HG03139 (cell line): ENCODE results near the gene UNC5B.
"Not testable (repeated sequence)": the region's sequence is repeated elsewhere in the genome, so short reads cannot be mapped to it uniquely, and the experiment has no call there.

Source experiments
- ATAC-seq: cut with Tn5 transposase; IDR thresholded peaks from one replicate; pipeline ENCODE4 v1.9.1; 2021; ENCODE audit not compliant: unreplicated experiment

UNC5B gene

DNA sequence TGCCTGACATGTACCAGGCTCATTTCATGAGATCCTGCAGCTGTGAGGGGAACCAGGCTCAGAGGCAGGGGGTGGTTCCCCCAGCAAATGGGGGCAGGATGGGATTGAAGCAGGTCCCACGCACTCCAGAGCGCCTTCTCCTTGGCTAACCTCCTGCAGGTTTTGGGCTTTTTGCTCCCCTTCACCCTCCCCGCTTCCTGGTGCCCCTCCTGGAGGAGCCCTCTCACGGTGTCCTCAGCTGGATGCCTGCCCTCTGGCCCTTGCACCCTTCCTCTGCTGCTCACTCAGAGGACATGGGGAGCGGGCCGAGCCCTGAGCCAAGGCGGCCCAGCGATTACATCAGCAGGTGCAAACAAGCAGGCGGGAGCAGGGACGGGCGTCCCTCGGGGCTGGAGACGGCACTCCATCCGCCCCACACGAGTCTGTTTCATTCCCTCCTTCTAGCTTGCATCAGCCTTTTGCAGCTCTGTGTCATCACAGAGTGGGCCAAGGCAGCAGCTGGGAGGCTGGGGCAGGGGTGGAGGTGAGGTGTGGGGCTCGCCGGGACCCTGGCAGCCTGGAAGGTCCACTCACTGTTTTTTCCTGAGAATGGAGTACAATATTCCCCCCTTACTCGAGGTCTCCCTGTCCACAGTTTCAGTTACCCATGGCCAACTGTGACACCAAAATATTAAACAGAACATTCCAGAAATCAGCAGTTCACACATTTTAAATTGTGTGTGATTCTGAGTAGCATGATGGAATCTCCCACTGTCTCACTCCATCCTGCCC, 54.0 kb downstream of the UNC5B start:
- ATAC-seq: no peak

DNA sequence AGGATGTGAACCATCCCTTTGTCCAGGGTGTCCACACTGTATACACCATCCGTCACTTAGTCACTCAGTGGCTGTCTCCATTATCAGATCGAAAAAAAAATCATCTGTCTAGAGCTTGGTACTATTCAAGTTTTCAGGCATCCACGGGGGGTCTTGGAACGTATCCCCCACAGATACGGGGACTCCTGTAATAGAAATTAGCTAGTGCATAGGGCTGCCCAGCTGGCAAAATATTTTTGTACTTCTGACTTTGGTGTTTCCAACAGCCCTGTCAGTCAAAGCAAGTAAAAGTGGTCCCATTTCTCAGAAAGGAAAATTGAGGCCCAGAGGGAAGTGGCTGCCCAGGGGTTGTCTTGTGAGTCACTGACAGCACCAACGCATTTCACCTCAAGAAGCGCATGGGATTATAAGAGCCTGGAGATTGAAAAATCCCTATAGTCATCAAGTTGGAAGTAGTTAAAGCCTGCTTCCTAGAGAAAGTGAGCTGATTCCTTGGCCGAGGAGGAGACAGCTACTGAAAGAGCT, 54.6 kb downstream of the UNC5B start:
- no peak for ATAC-seq

DNA sequence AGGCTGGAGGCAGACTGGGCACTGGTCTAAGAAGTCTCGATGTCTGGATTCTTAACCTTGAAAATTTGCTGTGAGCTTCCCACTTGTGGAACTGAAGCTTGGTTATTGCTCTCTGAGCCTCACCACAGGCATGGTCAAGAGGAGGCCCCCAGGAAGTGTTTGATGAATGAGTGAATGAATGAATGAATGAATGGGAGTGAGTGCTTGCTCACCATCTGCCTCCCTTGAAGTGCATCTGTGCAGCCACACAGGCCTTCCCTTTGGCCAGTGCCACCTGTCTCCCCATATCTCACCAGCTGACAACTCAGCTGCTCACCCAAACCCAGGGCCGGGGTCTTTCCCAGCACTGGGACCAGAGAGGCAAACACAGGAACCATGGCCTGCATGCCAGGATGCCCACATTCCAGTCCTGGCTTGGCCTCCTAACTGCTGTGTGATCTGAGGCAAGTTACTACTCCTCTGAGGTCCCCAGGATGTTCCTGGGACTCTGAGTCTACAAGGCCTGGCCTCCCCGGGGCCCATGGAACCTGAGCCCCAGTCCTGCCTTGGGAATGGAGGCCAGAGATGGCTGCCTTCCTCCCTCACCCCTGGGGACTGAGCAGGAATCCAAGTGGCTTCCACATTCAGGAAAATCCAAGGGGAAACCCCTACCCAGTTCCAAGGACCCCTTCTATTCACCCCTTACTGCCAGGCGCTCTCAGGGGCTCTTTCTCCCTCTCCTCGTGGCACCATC, 55.3 kb downstream of the UNC5B start:
- no peak for ATAC-seq

DNA sequence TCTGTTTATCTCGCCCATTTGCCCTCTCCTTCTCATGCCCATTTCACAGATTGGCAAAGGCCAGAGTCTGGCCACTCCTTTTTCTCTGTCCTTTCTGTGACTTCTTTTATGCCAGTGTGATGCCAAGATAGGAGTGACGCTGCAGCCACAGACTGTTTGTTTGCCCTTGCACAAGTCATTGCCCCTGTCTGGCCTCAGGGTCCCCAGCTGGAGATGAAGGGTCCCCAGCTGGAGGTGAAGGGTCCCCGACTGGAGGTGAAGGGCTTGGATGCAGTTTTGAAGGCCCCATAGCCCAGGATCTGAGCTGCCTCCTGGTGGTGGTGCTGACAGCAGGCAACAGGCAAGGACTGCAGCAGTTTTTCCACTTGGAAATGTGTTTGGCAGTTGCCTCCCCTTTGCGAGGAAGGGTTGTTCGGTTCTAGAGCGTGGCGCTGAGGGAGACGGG, 55.9 kb downstream of the UNC5B start:
- ATAC-seq: no peak

DNA sequence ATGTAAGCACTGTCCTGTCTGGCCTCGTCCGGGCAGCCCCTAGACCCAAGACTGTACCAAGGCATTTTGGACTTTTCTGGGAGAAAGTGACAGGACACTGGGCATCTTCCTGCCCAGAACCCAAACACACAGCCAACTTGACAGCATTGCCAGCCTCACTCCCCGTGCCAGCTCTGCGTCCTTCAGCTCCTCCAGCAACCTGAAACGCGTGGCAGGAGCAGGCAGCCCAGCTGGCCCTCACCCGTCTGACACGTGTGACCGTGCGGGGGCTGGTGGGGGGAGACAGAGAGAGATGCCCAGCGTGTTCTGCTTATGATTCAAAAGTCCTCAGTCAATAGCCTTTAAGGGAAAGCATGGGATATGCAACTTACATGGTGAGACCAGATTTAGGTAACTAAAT, 56.4 kb downstream of the UNC5B start:
- ATAC-seq: no peak

DNA sequence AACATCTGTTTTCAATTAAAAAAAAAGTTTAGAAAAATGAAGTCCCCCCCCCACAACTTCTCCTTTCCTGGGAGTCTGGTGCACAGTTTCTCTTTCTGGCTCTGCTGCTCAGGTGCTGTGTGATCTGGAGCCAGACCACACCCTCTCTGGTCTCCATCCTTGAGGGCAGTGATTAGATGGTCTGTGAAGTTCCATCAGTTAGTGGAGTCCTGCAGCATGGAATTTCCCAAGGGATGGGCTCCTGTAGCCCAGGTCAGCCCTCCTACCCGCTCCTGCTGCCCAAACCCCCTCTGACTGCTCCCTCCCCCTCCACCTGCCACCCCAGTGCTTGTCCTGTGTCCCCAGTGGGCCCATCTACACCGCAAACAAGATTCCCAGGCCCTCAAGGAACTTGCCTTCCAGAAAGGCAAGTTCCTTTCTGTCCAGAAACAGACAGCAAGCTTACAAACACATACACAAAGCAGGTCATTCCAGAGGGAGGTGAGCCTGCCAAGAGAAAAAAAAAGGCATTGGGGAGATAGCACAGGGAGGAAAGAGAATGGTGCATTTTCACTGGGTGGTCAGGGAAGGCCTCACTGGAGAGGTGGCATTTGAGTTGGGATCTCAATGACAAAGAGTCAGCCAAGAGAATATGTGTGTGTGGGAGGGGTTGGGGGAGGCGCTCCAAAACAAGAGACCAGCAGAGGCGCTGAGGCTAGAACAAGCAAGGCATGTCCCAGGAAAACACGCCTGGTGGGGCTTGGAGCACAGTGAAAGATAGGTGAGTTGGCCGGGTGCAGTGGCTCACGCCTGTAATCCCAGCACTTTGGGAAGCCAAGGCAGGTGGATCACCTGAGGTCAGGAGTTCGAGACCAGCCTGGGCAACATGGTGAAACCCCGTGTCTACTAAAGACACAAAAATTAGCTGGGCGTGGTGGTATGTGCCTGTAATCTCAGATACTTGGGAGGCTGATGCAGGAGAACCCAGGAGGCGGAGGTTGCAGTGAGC, 57.2 kb downstream of the UNC5B start:
- ATAC-seq: no peak

DNA sequence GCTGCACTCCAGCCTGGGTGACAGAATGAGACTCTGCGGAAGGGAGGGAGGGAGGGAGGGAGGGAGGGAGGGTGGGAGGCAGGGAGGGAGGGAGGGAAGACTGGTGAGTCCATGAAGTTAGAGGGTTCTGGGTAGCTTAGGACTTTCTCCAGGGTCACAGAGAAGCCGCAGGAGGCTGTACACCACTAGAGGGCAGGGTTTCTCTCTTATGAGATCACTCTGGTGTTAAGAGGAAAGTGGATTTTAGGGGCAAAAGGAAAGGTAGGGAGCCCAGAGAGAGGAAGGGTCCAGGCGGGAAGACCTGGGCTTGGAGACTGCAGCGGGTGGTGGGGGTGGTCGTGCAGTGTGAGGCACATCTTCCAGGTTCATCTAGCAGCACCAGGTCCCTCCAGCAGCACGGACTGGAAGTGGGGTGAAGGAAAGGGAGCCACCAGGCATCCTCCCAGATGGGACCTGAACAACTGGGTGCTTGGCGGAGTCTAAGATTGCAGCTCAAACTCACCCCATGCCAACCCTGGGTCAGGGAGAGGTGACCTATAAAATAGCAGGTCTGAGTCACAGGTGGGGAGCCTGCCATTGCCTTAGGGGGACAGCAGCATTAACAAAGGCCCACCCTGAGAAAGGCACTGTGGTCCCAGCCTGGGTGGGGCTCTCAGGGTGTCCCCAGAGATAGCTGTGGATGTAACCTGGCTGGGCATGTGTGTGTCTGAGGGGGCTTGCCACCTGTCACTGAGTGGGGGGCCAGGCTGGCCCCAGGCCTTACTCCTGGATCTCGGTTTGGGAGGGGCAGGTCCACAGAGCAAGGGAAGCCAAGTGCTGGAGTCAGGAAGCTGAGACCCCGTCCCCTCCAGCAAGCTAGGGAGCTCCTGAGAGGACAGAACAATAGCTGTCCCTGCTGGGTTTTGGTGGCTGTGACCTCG, 58.2 kb downstream of the UNC5B start:
- ATAC-seq: no peak

DNA sequence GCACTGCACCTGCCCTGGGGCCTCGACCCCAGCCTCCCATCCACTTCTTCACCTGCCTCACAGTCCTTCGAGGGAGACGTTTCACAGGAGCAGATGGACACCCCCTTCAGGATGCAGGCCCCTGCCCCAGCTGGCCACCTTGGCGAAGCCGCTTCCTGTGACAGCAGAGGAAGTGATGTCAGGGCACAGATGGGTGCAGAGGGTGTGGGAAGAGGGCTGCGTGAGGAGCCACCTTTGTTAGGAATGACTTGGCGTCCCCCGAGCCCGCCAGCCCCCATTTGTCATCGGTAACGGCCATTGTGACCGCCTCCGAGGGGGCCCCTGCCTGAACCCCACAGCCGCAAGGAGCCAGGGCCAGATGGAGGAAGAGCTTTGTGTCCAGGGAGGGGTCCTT, 59.3 kb downstream of the UNC5B start:
- no peak for ATAC-seq

DNA sequence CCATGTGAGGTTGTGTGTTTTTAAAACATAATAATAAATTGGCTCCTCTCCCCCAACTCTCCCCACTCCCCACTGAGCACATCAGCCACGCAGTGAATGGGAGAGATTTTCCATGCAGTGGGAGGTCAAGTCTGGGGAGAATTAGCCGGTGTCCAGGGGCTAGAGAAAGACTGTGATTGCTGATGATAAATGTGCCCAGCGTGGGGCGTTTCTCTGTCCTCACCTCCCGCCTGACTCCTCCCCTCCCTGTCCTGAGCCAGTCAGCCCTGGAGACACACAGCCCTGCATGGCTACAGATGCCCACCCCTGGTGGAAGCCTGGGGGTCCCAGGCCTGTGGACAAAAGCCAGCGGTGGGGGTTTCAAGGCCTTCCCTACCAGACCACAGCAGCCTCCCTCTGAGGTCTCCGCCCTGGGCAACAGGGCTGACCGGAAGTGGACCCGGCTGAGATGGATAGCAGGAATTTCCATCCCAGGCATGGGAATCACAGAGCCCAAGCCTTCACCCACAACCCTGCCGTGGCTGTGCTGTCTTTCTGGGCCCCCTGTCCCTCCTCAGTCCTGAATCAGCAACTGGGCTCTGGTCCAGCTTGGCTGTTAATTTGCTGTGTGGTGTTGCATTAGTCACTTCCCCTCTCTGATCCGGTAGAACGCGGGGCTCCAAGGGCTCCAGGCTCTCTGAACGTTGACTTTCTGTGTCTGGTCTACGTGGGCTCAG, 59.8 kb downstream of the UNC5B start:
- ATAC-seq: no peak

DNA sequence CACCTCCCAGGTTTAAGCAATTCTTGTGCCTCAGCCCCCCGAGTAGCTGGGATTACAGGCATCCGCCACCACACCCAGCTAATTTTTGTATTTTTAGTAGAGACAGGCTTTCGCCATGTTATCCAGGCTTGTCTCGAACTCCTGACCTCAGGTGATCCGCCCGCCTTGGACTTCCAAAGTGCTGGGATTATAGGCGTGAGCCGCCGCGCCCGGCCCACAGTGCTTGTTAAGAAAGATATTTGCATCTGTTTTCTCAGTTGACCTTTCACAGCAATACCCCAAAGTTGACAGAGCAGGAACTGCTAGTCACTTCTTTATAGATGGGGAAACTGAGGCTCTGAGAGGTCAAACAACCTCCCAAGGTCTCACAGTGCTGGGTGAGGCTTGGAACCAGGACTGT, 60.6 kb downstream of the UNC5B start:
- not testable (repeated sequence) for ATAC-seq

DNA sequence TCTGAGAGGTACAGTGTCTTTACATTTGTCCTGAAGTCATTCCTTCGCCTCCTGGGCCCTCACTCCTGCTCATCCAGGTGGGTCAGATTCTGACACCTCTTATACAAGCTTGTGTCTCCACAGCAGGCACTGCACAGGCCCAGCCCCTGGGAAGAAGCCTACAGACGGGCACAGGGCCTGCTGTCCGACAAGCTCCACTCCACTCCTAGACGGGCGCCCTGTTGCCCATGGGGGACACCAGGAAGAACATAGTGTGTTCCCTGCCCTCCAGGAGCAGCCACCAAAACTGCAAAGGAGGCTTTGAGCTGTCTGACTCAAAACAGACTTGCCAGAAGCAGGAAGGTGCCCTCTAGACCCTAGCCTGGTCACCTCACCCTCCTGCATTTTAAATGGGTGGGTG, 61.1 kb downstream of the UNC5B start:
- ATAC-seq: no peak

DNA sequence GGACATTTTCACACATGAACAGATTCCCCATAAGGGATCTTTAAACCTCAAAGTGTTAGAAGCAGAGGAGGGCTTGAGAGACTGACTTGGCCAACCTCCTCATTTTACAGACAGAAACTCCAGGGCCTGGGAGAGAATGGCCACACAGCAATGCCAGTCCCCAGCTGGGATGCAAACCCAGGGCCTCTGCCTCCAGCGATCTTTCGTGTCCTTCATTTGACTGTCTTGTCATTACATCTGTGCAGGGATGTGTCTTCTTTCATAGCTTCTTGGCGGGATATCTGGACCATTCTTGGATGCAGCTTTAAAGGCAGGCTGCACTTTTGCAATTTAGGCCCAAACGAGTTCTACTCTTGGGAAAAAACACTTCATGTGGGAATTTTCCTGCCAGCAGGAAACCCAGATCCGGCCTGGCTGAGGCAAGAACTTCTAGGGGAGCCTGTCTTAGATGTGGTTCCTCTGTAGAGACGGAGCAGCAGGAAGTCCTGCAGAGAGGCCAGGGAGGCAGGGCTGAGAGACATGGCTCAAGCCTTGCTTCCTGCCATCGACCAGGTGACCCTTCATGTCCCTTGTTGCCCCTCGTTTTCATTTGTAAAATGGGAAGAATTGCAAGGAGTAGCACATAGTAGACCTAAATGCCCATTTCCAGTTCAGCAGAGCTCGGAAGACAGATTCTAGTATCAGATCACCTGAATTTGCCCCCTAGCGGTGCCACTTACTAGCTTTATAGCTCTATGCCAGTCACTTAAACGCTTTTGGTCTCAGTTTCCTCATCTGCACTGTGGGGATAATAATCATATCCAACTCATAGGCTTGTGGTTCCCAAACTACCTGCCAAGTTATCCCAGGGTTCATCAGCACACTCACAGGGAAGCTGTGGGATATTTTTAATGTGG, 62.8 kb downstream of the UNC5B start:
- no peak for ATAC-seq

DNA sequence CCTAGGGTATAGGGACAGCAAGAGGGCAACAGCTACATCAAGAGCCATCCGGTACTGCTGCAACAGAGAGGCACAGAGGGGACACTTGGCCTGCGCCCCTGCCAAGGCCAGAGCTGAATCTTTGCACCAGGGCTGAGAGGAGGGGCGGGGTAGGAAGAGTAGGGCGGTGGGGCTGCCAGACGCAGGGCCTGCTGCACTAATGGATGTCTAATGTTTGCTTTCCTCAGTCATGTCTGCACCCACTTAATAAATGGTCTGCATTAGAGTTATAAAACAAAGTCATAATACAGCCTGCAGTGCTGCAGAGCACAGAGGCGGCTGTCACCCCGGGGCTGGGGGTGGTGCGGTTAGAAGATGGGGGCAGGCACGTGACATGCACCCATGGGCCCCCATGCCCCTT, 64.5 kb downstream of the UNC5B start:
- ATAC-seq: no peak

DNA sequence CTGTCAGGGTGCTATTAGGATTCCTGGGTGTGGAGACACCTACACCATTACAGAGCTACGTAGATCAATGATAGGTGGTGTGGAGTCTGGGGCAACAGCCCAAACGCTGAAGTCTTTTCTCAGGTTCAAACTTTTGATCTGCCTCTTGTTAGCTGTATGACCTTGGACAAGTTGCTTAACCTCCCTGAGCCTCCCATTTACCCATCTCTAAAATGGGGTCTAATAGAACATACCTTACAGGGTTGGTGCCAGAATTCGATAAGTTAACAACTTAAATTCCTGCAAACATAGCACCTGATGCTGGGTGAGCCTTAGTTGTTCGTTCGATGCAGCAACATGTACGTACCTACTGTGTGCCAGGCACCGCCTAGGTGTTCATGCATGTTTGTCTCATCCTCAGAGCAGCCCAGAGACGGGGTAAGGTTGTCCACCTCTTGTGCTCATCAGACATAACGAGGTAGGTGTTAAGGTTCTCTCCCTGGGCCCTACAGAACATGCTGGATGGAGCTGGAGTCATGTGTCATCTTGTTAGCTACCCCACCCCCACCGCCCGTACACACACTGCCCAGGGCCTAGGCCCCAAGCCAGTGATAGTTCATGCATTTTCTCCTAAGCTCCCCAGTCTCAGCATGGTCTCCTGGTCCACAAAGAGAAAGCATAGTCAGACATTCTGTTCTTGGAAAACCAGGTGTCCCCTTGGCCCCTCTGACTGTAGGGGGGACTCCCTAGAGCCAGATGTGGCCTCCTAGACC, 65.7 kb downstream of the UNC5B start:
- ATAC-seq: no peak

DNA sequence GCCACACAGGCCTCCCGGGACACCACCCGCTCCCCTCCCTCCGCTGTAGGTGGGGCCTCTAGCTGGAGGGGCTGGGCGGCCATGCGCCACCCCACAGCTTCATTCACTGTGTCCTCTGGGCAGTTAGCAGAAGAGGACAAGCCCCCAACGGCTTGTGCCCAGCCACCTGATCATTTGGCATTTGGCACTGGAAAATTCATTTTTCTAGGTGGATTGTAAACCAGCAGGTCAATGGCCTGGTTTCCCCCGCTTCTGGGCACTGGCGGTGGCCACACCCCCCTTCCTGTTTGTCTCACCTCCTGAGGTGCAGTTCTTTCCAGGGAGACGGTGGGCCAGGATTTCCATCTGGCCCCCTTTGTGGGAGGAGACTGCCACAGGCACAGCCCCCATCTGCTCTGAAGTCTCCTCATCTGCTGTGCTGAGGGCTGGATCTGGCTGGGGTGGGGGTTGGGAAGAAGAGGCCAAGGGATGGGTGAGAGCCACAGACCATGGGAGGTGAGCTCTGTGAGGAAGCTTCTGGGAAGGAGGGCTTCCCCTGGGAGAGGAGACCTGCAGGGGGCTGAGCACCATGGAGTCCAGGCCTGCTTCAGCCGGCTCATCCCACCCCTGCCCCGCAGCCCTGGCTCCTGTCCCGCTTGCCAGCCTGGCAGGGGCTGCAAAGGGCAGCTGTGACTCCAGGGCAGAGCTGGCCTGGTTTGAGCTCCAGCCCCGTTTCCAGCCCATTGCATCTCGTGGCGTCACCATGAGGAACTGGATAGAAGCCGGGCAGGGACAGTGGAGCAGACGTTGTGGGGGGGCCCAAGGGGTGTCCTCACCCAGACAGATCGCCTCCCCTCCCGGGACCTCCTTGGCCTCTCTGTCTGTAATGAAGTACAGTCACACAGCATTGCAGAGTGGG, 66.6 kb downstream of the UNC5B start:
- no peak for ATAC-seq

DNA sequence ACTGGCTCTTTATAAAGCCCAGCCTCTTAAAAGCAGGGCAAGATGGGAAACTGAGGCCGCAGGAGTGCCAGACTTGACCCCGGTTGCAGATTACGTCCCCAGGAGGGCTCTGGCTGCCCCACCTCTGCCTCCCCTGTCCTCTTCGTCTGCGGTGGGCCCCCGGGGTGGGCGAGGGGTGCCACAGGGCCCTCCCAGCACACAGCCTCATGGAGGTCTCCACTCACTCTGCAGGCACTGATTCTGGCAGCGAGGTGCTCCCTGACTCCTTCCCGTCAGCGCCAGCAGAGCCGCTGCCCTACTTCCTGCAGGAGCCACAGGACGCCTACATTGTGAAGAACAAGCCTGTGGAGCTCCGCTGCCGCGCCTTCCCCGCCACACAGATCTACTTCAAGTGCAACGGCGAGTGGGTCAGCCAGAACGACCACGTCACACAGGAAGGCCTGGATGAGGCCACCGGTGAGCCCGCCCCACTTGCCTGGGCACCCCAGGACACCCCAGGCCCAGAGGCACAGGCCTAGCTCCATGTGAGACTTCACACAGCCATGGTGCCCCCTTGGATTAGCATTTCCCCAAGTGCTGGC, 67.3 kb downstream of the UNC5B start:
- ATAC-seq: no peak
